Esophagus squamous epithelium (tissue), 5 donors: ENCODE results near the gene CD82. TPM values are rescaled to one million over a fixed set of nuclear protein-coding genes. Genes with fewer than 3 reads are reported as not detected.
"Not testable (repeated sequence)": the region's sequence is repeated elsewhere in the genome, so short reads cannot be mapped to it uniquely, and the experiment has no call there.

Experiments
- DNase-seq: peaks from one replicate; lab custom pipeline; 2025; lab: John Stamatoyannopoulos, UW
- H3K27ac ChIP-seq, 4 donors: fragments of 200-600 bp; sonication (generic); one replicate each; pipeline ENCODE4 v1.5.1; 2016 to 2019; ENCODE audit warnings: mild to moderate bottlenecking in 1 of 4
- H3K27me3 ChIP-seq, 4 donors: fragments of 200-600 bp; sonication (generic); 1 replicate in 3 of 4; 2 replicates in 1 of 4; pipeline versions ENCODE4 v1.5.1 to v1.6.0; 2017 to 2021; ENCODE audit warnings: antibody characterized with exemption in 1 of 4
- H3K36me3 ChIP-seq, 3 donors: fragments of 200-600 bp; sonication (generic); one replicate each; pipeline ENCODE4 v1.5.1; 2016 to 2019
- H3K4me1 ChIP-seq, 3 donors: fragments of 200-600 bp; sonication (generic); one replicate each; pipeline ENCODE4 v1.5.1; 2017 to 2019
- H3K4me3 ChIP-seq, 4 donors: fragments of 200-600 bp; sonication (generic); 1 replicate in 3 of 4; 2 replicates in 1 of 4; pipeline ENCODE4 v1.5.1; 2016 to 2019; ENCODE audit warnings: mild to moderate bottlenecking in 2 of 4, moderate library complexity in 1 of 4
- H3K9me3 ChIP-seq, 3 donors: fragments of 200-600 bp; sonication (generic); one replicate each; pipeline ENCODE4 v1.5.1; 2016 to 2019
- CTCF ChIP-seq, 6 experiments: fragments of 450-650 bp in 4 of 6; fragments of 200-600 bp in 2 of 6; sonication (generic) in 2 of 6; IDR thresholded peaks; one replicate each; pipeline ENCODE4 v1.5.1; 2016 to 2019; ENCODE audit warnings: antibody characterized with exemption in 6 of 6, mild to moderate bottlenecking in 4 of 6, moderate library complexity in 4 of 6
- POLR2A ChIP-seq, 4 donors: fragments of 450-650 bp; IDR thresholded peaks; one replicate each; pipeline ENCODE4 v1.6.1; 2017; ENCODE audit warnings: antibody characterized with exemption in 4 of 4, mild to moderate bottlenecking in 4 of 4, moderate library complexity in 3 of 4
- WGBS, 2 donors: methylation state at CpG; one replicate each; pipeline ENCODE4 v1.1.5; 2018; 5-methylcytosine and 5-hydroxymethylcytosine counted together
- intact Hi-C: fragments of 100-400 bp; cut with DNase I; formaldehyde crosslinking; loops from one replicate; pipeline ENCODE4 v1.15.0; 2022
- total RNA-seq, 4 donors: library from RNA; depleted of rRNA; stranded (reverse); fragments of >200 nt; gene quantifications; one replicate each; pipeline ENCODE4 v1.1.0, GENCODE V29; 2016
- donor health status: DM: yes; HTN: yes; CAD: no.

Gene CD82
- total RNA-seq, 4 donors from 2014 or later, result 70.9 to 137 (median 108) TPM

- H3K4me3 ChIP-seq, result no peak overlapping the region
- H3K27ac ChIP-seq, result no peak overlapping the region
- DNase-seq, result no peak
- H3K36me3 ChIP-seq, result no peaks in the 10 kb centered on the region
- no peaks in the 10 kb centered on the region for H3K9me3 ChIP-seq
- no peaks in the 10 kb centered on the region for H3K27me3 ChIP-seq
- 100% methylated on average over 1 to 2 of the region's 4 CpGs for WGBS, 2 donors
- H3K4me1 ChIP-seq, result no peaks in the 10 kb centered on the region
- no peak for TF ChIP-seq CTCF (IDR thresholded peaks at IDR 0.05)
- no peak for TF ChIP-seq POLR2A (IDR thresholded peaks at IDR 0.05)
- intact Hi-C loops, result no loop called here
Observed at GRCh38 chr11:44548032-44548695, 17.3 kb upstream of the CD82 start.

GRCh38 chr11:44548961-44549749 is 16.3 kb upstream of the CD82 start:
- H3K27ac ChIP-seq, H3K27me3 ChIP-seq, intact Hi-C loops, H3K36me3 ChIP-seq, H3K9me3 ChIP-seq, H3K4me3 ChIP-seq, H3K4me1 ChIP-seq, DNase-seq: not testable (repeated sequence)
- 79 to 87% methylated on average over 4 to 5 of the region's 5 CpGs for WGBS, 2 donors

- intact Hi-C loops, result loop anchor here (10.0 kb wide), 1 partner anchor 225 kb away; no protein-coding TSS in a partner anchor
- TF ChIP-seq CTCF (IDR thresholded peaks at IDR 0.05) (no peak), POLR2A (IDR thresholded peaks at IDR 0.05) (no peak)
- no peaks in the 10 kb centered on the region for H3K36me3 ChIP-seq
- H3K27me3 ChIP-seq, result no peaks in the 10 kb centered on the region
- no peaks in the 10 kb centered on the region for H3K4me1 ChIP-seq
- H3K4me3 ChIP-seq, result no peak overlapping the region
- H3K27ac ChIP-seq, result no peak overlapping the region
- H3K9me3 ChIP-seq, result no peaks in the 10 kb centered on the region
- no peak for DNase-seq
- 64 to 71% methylated on average over 8 of the region's 8 CpGs for WGBS, 2 donors
Observed at GRCh38 chr11:44550123-44550522, 15.3 kb upstream of the CD82 start.

DNA sequence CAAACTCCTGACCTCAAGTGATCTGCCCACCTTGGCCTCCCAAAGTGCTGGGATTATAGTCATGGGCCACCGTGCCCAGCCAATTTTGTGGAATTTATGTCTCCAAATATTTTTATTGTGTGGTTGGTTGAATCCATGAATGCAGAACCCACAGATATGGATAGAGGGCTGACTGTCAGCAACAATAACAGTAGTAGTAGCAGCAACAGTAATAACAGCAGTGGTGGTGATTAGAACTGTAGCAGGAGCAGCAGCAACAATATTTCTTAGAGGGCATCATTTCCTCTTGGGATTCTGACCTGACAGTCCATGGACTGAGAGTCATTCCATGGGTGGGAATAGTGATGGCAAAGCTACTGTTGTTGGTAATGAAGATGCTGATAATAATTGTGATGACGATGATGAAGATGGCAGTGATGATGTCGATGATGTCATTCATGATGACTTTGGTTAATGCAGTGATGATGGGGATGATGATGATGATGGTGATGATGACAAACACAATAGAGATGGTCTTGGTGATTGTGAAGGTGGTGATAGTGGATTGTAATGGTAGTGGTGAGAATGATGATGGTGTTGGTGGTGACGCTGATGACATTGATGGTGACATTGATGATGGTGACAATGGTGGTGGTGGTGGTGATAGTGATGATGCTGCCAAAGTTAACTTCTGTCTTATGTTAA is 13.9 kb upstream of the CD82 start:
- TF ChIP-seq CTCF (IDR thresholded peaks at IDR 0.05), result no peak
- TF ChIP-seq POLR2A (IDR thresholded peaks at IDR 0.05), result no peak
- DNase-seq, result no peak
- Histone ChIP-seq H3K4me1 (peaks cover 0 to 2% (median 0%) of the 10 kb centered on the region in 3 donors), H3K9me3 (no peaks in the 10 kb centered on the region), H3K36me3 (no peaks in the 10 kb centered on the region), H3K27me3 (no peaks in the 10 kb centered on the region), H3K4me3 (no peak overlapping the region), H3K27ac (no peak overlapping the region)
- WGBS, 2 donors, result 87 to 96% methylated on average over 4 of the region's 4 CpGs
- intact Hi-C loops, result loop anchor here (10.0 kb wide), 1 partner anchor 223 kb away; no protein-coding TSS in a partner anchor

- Histone ChIP-seq H3K27ac (no peak overlapping the region), H3K9me3 (no peaks in the 10 kb centered on the region), H3K4me3 (no peak overlapping the region), H3K27me3 (no peaks in the 10 kb centered on the region), H3K4me1 (peaks cover 0 to 23% (median 11%) of the 10 kb centered on the region in 3 donors), H3K36me3 (no peaks in the 10 kb centered on the region)
- DNase-seq, result no peak
- no peak for TF ChIP-seq POLR2A (IDR thresholded peaks at IDR 0.05)
- TF ChIP-seq CTCF (IDR thresholded peaks at IDR 0.05), result no peak
- intact Hi-C loops, result loop anchor here (10.0 kb wide), 1 partner anchor 220 kb away; no protein-coding TSS in a partner anchor
- 94% methylated on average over 4 to 5 of the region's 5 CpGs for WGBS, 2 donors
Observed at GRCh38 chr11:44555031-44555800, 10.2 kb upstream of the CD82 start.
